Endodermal cell (in vitro differentiated cells): ENCODE data around the gene C10orf67. TPM values are rescaled to one million over a fixed set of nuclear protein-coding genes. Genes with fewer than 3 reads are reported as not detected.

Experiments
- DNase-seq: peaks from one replicate; pipeline ENCODE4 v3.0.0-alpha.2; 2017
- H3K27ac ChIP-seq: 2 replicates; pipeline ENCODE4 v1.5.1; 2013; ENCODE audit warnings: mild to moderate bottlenecking, low read depth, low read length, moderate library complexity
- H3K27me3 ChIP-seq: 2 replicates; pipeline ENCODE4 v1.6.1; 2013; ENCODE audit warnings: mild to moderate bottlenecking, low read length, moderate library complexity; ENCODE audit not compliant: insufficient read depth, control insufficient read depth, poor library complexity, severe bottlenecking
- H3K36me3 ChIP-seq: 2 replicates; pipeline ENCODE4 v1.7.0; 2013; ENCODE audit warnings: mild to moderate bottlenecking, low read length, moderate library complexity; ENCODE audit not compliant: control insufficient read depth, insufficient read depth
- H3K4me1 ChIP-seq: one replicate; pipeline ENCODE4 v1.7.0; 2013; ENCODE audit warnings: low read length; ENCODE audit not compliant: control insufficient read depth, insufficient read depth
- H3K4me3 ChIP-seq: 2 replicates; pipeline ENCODE4 v1.5.1; 2013; ENCODE audit warnings: mild to moderate bottlenecking, low read length, moderate library complexity
- H3K9ac ChIP-seq: 2 replicates; pipeline ENCODE4 v1.6.1; 2013; ENCODE audit warnings: mild to moderate bottlenecking, low read length, moderate library complexity; ENCODE audit not compliant: poor library complexity, severe bottlenecking; ENCODE audit errors: extremely low read depth
- H3K9me3 ChIP-seq: 2 replicates; pipeline ENCODE4 v1.6.1; 2013; ENCODE audit warnings: mild to moderate bottlenecking, low read length, moderate library complexity; ENCODE audit not compliant: control insufficient read depth
- H3K27ac Mint-ChIP-seq: 2 replicates; pipeline ENCODE4 v1.8.0; 2020; ENCODE audit warnings: mixed read lengths
- H3K27me3 Mint-ChIP-seq: 2 replicates; pipeline ENCODE4 v1.8.0; 2021; ENCODE audit warnings: mild to moderate bottlenecking, mixed read lengths; ENCODE audit not compliant: insufficient read depth
- H3K36me3 Mint-ChIP-seq: 2 replicates; pipeline ENCODE4 v1.8.0; 2020; ENCODE audit warnings: low read depth, mixed read lengths
- H3K4me1 Mint-ChIP-seq: 2 replicates; pipeline ENCODE4 v1.8.0; 2020; ENCODE audit warnings: mixed read lengths
- H3K4me3 Mint-ChIP-seq: 2 replicates; pipeline ENCODE4 v1.8.0; 2020; ENCODE audit warnings: mild to moderate bottlenecking, moderate library complexity, mixed read lengths
- H3K9me3 Mint-ChIP-seq: 2 replicates; pipeline ENCODE4 v1.8.0; 2020; ENCODE audit warnings: mild to moderate bottlenecking, mixed read lengths
- WGBS, 2 experiments: methylation state at CpG; one replicate each; pipeline versions ENCODE4 v1.1.5 to v1.1.7; 2013; ENCODE audit warnings: missing lambda C conversion rate in 2 of 2, mixed read lengths in 1 of 2; ENCODE audit not compliant: insufficient coverage in 1 of 2, insufficient read length in 1 of 2; 5-methylcytosine and 5-hydroxymethylcytosine counted together
- total RNA-seq, 2 donors: library from RNA; stranded (reverse); fragmentation: NEBNext Ultra II Directional in 1 of 2; extraction: Animal tissue kit (Norgen Biotek cat#: 25700) in 1 of 2; gene quantifications; 2 replicates in 1 of 2; 3 replicates in 1 of 2; pipeline ENCODE4 v1.2.1, GENCODE V29; 2021
- TF ChIP-seq, protein P1 (sequence below): fragments of 200-600 bp; sonication (generic); conservative IDR thresholded peaks from 2 replicates; pipeline ENCODE4 v1.5.0; 2021; ENCODE audit warnings: antibody characterized with exemption, mild to moderate bottlenecking

Gene C10orf67
- total RNA-seq, 2 donors from 2014 or later: not detected

DNA sequence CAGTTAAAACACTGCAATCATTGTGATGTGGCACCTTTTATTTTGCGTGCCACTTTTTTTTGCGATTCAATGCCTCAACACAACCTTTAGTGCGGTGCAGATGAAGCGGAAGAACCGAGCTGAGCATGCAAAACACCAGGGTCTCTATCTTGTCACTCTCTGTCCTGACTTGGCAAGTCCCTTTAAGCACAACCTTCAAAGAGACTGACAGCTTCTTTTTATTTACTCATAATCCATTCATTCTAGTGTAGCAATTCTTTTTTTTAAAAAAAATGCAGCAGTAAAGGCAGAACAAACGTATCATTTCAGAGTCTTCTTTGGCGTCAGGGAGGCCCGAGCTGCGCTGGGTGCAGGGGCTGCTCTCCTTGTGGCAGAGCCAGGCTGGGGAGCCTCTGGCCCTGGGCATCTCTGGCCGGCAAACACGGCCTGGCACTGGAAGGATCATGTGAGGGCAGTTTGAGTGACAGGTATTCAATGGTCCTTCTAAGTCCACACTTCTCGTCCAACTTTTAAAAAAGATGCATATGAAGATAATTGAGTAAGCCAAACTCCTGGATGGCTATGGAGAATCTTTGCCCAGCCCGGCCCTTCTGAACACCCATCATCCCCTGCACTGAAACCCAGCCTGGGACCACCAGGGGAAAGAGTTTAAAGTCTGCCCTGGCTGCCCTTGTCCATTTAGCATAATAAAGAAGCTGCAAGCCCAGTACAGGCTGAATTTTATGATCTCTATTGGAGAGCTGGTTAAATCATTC lies 148.6 kb downstream of the C10orf67 start:
- H3K9me3 Mint-ChIP-seq: no peaks in the 10 kb centered on the region
- no peak overlapping the region for H3K9ac ChIP-seq
- DNase-seq: no peak
- peaks cover 10% of the 10 kb centered on the region for H3K4me1 Mint-ChIP-seq
- H3K27me3 Mint-ChIP-seq: peaks cover 96% of the 10 kb centered on the region
- no peak overlapping the region for H3K27ac Mint-ChIP-seq
- H3K27ac ChIP-seq: no peak overlapping the region
- H3K4me1 ChIP-seq: no peaks in the 10 kb centered on the region
- H3K4me3 ChIP-seq: no peak overlapping the region
- H3K27me3 ChIP-seq: peaks cover 100% of the 10 kb centered on the region
- no peaks in the 10 kb centered on the region for H3K36me3 ChIP-seq
- no peaks in the 10 kb centered on the region for H3K36me3 Mint-ChIP-seq
- 5 to 8% methylated on average over 5 to 13 of the region's 13 CpGs for WGBS, 2 experiments
- TF ChIP-seq, protein P1, sequence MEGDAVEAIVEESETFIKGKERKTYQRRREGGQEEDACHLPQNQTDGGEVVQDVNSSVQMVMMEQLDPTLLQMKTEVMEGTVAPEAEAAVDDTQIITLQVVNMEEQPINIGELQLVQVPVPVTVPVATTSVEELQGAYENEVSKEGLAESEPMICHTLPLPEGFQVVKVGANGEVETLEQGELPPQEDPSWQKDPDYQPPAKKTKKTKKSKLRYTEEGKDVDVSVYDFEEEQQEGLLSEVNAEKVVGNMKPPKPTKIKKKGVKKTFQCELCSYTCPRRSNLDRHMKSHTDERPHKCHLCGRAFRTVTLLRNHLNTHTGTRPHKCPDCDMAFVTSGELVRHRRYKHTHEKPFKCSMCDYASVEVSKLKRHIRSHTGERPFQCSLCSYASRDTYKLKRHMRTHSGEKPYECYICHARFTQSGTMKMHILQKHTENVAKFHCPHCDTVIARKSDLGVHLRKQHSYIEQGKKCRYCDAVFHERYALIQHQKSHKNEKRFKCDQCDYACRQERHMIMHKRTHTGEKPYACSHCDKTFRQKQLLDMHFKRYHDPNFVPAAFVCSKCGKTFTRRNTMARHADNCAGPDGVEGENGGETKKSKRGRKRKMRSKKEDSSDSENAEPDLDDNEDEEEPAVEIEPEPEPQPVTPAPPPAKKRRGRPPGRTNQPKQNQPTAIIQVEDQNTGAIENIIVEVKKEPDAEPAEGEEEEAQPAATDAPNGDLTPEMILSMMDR: no peak
- peaks cover 4% of the 10 kb centered on the region for H3K9me3 ChIP-seq
- no peak overlapping the region for H3K4me3 Mint-ChIP-seq

DNA sequence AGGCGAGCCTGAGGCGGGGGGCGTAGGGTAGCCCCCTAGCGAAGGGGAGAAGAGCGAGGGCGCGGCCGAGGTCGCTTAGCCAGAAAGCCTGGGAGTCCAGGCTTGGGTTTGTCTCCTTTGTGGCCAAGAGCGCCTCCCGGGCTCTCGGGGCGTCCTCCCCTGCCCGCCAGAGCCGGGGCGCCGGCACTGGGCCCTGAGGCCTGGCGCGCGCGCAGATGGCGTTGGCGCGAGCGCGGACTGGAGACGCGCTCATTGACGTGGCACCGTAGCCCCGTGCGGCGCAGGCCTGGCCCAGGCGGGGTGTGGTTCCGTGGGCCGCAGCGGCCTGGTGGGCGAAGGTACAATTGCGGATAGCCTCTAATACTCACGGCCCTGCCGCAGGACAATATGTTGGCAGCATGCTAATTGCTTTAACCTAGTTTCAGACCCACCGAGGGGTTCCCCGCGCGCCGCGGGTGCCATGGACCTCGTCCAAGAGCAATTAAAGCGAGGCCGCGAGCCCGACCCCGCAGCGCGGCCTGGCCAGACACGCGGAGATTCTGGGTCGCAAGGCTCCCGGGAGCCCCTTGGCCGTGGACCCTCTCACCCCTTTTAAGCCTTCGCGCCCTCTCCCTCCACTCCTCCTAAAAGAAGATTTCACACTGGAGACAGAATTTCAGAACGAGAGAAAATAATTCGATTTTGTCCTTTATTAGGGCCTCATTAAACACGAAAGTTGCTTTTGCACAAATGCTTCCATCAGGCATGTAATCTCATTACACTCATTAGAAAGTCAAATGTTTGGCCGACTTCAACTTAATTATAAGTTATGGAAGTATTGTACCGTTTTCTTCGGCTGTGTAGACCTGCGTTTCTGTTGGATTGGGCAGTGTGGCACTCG lies 149.4 kb downstream of the C10orf67 start:
- Histone ChIP-seq H3K9ac (no peak overlapping the region), H3K4me3 (no peak overlapping the region), H3K36me3 (no peaks in the 10 kb centered on the region), H3K4me1 (no peaks in the 10 kb centered on the region), H3K27ac (no peak overlapping the region), H3K9me3 (peaks cover 4% of the 10 kb centered on the region), H3K27me3 (peaks cover 100% of the 10 kb centered on the region)
- no peaks in the 10 kb centered on the region for H3K9me3 Mint-ChIP-seq
- TF ChIP-seq, protein P1: no peak
- no peak for DNase-seq
- no peaks in the 10 kb centered on the region for H3K36me3 Mint-ChIP-seq
- peaks cover 10% of the 10 kb centered on the region for H3K4me1 Mint-ChIP-seq
- peaks cover 96% of the 10 kb centered on the region for H3K27me3 Mint-ChIP-seq
- WGBS, 2 experiments: 3 to 7% methylated on average over 34 to 70 of the region's 70 CpGs
- H3K4me3 Mint-ChIP-seq: no peak overlapping the region
- no peak overlapping the region for H3K27ac Mint-ChIP-seq

DNA sequence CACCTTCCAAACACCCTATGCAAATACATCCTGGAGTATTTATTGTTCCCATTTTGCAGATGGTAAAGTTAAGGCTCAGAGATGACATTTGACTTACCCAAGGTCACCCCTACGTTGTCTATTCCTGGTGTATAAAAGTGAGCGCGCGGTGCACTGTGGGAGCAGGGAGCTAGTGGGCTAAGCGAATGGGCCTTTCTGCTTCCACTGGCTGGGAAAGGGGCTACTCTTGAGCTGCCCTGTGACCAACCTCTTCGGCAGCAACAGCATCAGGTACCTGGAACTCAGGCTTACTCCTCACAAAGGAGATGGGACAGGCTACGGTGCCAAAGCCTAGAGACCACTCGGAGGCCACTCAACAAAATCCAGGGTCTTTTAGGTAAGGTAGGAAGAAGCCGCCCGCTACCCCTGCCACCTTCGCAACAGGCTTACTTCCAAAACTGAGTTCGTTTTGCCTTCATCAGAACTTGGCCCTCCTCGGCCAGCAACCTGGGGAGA lies 150.1 kb downstream of the C10orf67 start:
- TF ChIP-seq, protein P1: no peak
- Histone ChIP-seq H3K27ac (no peak overlapping the region), H3K9ac (no peak overlapping the region), H3K9me3 (peaks cover 4% of the 10 kb centered on the region), H3K4me1 (no peaks in the 10 kb centered on the region), H3K4me3 (no peak overlapping the region), H3K36me3 (no peaks in the 10 kb centered on the region), H3K27me3 (peaks cover 100% of the 10 kb centered on the region)
- Mint-ChIP-seq H3K9me3 (no peaks in the 10 kb centered on the region), H3K27ac (no peak overlapping the region), H3K36me3 (no peaks in the 10 kb centered on the region), H3K4me3 (no peak overlapping the region), H3K27me3 (peaks cover 96% of the 10 kb centered on the region), H3K4me1 (peaks cover 6% of the 10 kb centered on the region)
- WGBS, 2 experiments: 14 to 21% methylated on average over 4 to 13 of the region's 13 CpGs
- no peak for DNase-seq
